Measurements from ENCODE around the gene PGAP6. TPM values are rescaled to one million over a fixed set of nuclear protein-coding genes. Genes with fewer than 3 reads are reported as not detected.

The PGAP6 gene
- total and polyA plus RNA-seq, 2 of the 13 experiments (the other 11 are each of a cell fraction or from before 2014, with no cell fraction given), result 52.7 to 136 TPM

DNA sequence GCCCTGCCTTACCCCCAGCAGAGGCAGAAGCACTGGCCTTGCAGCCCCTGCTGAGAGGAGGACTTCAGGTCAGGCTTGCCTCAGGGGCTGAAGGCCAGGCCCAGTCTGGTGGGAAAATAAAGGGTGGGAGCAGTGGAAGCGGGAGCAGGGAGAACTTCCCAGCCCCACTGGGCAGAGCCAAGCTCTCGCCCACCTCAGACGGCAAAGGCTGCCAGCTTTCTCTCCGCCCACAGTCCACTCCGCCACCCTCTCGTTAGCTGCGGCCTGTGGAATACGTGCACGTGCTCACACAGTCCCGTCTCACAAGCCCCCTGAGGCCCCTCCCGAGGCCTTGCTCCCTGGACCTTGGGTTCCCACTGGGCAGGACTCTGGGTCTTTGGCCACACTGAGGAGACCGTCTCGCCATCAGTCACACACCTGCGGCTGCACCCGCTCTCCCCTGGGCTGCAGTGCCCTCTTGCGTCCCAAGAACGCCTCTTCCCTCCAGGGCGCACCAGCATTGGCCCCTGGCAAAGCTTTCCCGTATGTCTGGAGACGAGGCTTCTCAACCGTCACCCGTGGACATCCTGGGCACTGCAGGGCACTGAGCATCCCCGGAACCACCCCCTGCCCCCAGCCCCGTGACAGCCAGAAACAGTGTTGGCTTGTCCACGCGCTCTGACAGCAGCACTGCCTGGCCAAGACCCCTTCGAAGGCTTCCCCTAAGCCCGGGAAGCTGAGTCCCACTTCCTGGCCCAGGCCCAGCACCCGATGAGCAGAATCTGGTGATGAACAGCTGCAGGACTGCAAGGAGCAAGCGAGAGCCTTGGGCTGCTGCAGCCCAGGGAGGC is 19.7 kb downstream of the PGAP6 start (continued):
- 0 out of 2 replicates have a peak, but pooled peaks have one; percentile 36 for TF ChIP-seq ZKSCAN1 (IDR thresholded peaks at IDR 0.05; ENCODE audit: low read length)
- no peak for TF ChIP-seq FOXK2 (IDR thresholded peaks at IDR 0.05)
- peak; percentile 88 for TF ChIP-seq ZNF709 (CRISPR knock-in tag; IDR thresholded peaks at IDR 0.05)
- peak; percentile 27; the same call in 1 of the 2 replicates for TF ChIP-seq YEATS2 (CRISPR knock-in tag; IDR thresholded peaks at IDR 0.05; ENCODE audit: borderline replicate concordance)
- TF ChIP-seq STAT5B (CRISPR knock-in tag; IDR thresholded peaks at IDR 0.05), result peak; percentile 55; the same call in 1 of the 2 replicates
- TF ChIP-seq TAF15 (IDR thresholded peaks at IDR 0.05; ENCODE audit: low read depth, low read length, poor library complexity, severe bottlenecking), result no peak
- TF ChIP-seq, protein P1, sequence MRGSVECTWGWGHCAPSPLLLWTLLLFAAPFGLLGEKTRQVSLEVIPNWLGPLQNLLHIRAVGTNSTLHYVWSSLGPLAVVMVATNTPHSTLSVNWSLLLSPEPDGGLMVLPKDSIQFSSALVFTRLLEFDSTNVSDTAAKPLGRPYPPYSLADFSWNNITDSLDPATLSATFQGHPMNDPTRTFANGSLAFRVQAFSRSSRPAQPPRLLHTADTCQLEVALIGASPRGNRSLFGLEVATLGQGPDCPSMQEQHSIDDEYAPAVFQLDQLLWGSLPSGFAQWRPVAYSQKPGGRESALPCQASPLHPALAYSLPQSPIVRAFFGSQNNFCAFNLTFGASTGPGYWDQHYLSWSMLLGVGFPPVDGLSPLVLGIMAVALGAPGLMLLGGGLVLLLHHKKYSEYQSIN (CRISPR knock-in tag; IDR thresholded peaks at IDR 0.05; ENCODE audit: borderline replicate concordance), result no peak
- no peak for TF ChIP-seq ATF3 (CRISPR knock-in tag; IDR thresholded peaks at IDR 0.05)
- TF ChIP-seq ZNF781 (CRISPR knock-in tag; IDR thresholded peaks at IDR 0.05; ENCODE audit: borderline replicate concordance, not compliant biosample characterization), result no peak
- TF ChIP-seq, protein P2, sequence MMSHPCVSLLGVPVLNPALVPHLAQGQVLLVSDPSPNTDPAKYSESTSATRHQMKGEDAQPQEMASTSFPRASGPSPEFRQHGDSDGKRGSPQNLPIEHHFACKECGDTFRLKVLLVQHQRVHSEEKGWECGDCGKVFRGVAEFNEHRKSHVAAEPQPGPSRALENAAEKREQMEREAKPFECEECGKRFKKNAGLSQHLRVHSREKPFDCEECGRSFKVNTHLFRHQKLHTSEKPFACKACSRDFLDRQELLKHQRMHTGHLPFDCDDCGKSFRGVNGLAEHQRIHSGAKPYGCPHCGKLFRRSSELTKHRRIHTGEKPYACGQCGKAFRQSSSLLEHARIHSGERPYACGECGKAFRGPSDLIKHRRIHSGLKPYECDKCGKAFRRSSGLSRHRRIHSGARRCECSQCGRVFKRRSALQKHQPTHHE (CRISPR knock-in tag; IDR thresholded peaks at IDR 0.05; ENCODE audit: borderline replicate concordance), result 0 out of 2 replicates have a peak, but pooled peaks have one; percentile 27
- peak; percentile 66; the same call in 1 of the 2 replicates for TF ChIP-seq ZBTB25 (CRISPR knock-in tag; IDR thresholded peaks at IDR 0.05)
- TF ChIP-seq, protein P3, sequence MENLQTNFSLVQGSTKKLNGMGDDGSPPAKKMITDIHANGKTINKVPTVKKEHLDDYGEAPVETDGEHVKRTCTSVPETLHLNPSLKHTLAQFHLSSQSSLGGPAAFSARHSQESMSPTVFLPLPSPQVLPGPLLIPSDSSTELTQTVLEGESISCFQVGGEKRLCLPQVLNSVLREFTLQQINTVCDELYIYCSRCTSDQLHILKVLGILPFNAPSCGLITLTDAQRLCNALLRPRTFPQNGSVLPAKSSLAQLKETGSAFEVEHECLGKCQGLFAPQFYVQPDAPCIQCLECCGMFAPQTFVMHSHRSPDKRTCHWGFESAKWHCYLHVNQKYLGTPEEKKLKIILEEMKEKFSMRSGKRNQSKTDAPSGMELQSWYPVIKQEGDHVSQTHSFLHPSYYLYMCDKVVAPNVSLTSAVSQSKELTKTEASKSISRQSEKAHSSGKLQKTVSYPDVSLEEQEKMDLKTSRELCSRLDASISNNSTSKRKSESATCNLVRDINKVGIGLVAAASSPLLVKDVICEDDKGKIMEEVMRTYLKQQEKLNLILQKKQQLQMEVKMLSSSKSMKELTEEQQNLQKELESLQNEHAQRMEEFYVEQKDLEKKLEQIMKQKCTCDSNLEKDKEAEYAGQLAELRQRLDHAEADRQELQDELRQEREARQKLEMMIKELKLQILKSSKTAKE (CRISPR knock-in tag; IDR thresholded peaks at IDR 0.05; ENCODE audit: borderline replicate concordance), result peak; percentile 81; the same call in 1 of the 2 replicates
- TF ChIP-seq, protein P4, sequence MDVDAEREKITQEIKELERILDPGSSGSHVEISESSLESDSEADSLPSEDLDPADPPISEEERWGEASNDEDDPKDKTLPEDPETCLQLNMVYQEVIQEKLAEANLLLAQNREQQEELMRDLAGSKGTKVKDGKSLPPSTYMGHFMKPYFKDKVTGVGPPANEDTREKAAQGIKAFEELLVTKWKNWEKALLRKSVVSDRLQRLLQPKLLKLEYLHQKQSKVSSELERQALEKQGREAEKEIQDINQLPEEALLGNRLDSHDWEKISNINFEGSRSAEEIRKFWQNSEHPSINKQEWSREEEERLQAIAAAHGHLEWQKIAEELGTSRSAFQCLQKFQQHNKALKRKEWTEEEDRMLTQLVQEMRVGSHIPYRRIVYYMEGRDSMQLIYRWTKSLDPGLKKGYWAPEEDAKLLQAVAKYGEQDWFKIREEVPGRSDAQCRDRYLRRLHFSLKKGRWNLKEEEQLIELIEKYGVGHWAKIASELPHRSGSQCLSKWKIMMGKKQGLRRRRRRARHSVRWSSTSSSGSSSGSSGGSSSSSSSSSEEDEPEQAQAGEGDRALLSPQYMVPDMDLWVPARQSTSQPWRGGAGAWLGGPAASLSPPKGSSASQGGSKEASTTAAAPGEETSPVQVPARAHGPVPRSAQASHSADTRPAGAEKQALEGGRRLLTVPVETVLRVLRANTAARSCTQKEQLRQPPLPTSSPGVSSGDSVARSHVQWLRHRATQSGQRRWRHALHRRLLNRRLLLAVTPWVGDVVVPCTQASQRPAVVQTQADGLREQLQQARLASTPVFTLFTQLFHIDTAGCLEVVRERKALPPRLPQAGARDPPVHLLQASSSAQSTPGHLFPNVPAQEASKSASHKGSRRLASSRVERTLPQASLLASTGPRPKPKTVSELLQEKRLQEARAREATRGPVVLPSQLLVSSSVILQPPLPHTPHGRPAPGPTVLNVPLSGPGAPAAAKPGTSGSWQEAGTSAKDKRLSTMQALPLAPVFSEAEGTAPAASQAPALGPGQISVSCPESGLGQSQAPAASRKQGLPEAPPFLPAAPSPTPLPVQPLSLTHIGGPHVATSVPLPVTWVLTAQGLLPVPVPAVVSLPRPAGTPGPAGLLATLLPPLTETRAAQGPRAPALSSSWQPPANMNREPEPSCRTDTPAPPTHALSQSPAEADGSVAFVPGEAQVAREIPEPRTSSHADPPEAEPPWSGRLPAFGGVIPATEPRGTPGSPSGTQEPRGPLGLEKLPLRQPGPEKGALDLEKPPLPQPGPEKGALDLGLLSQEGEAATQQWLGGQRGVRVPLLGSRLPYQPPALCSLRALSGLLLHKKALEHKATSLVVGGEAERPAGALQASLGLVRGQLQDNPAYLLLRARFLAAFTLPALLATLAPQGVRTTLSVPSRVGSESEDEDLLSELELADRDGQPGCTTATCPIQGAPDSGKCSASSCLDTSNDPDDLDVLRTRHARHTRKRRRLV (CRISPR knock-in tag; IDR thresholded peaks at IDR 0.05), result no peak
- no peak for TF ChIP-seq HOXA7 (CRISPR knock-in tag; IDR thresholded peaks at IDR 0.05)
- peak; percentile 78; the same call in 1 of the 2 replicates for TF ChIP-seq ATF7-NPFF (CRISPR knock-in tag; IDR thresholded peaks at IDR 0.05; ENCODE audit: low read depth)
